OCI-LY3 (cell line): ENCODE data around the gene TRIM67.

Source experiments
- H2AFZ ChIP-seq: fragments of 200-600, 300-600 bp; shearing (Covaris generic); 2 replicates; pipeline ENCODE4 v1.6.0; 2014; ENCODE audit warnings: antibody characterized with exemption, low read depth, low read length
- H3K27ac ChIP-seq: fragments of 200-600, 300-600 bp; sonication (generic); 2 replicates; pipeline ENCODE4 v1.5.1; 2014; ENCODE audit warnings: mild to moderate bottlenecking, low read length, moderate library complexity, mixed read lengths
- H3K27me3 ChIP-seq: fragments of 200-600, 300-600 bp; sonication (generic); 2 replicates; pipeline ENCODE4 v1.6.1; 2014; ENCODE audit warnings: low read depth, low read length, mixed read lengths
- H3K36me3 ChIP-seq: fragments of 200-600, 300-600 bp; sonication (generic); replicated peaks from 2 replicates; pipeline ENCODE3; 2014; ENCODE audit warnings: low read depth, low read length, mixed read lengths
- H3K4me1 ChIP-seq: fragments of 300-600, 200-600 bp; sonication (generic); 2 replicates; pipeline ENCODE4 v1.6.1; 2014; ENCODE audit warnings: low read length, mixed read lengths
- H3K4me2 ChIP-seq: fragments of 200-600, 300-600 bp; sonication (generic); 2 replicates; pipeline ENCODE4 v1.6.1; 2014; ENCODE audit warnings: low read length, mixed read lengths
- H3K4me3 ChIP-seq: fragments of 300-600, 200-600 bp; sonication (generic); 2 replicates; pipeline ENCODE4 v1.5.1; 2014; ENCODE audit warnings: antibody characterized with exemption, mild to moderate bottlenecking, low read length, moderate library complexity
- H3K79me2 ChIP-seq: fragments of 300-600, 200-600 bp; shearing (Covaris generic); 2 replicates; pipeline ENCODE4 v1.6.1; 2014; ENCODE audit warnings: mild to moderate bottlenecking, low read length, mixed read lengths
- H3K9ac ChIP-seq: fragments of 300-600, 200-600 bp; shearing (Covaris generic); 2 replicates; pipeline ENCODE4 v1.6.0; 2014; ENCODE audit warnings: mild to moderate bottlenecking, low read length, moderate library complexity
- H3K9me3 ChIP-seq: fragments of 200-600, 300-600 bp; shearing (Covaris generic); 2 replicates; pipeline ENCODE4 v1.6.1; 2014; ENCODE audit warnings: low read length, mixed read lengths; ENCODE audit not compliant: insufficient read depth
- H4K20me1 ChIP-seq: fragments of 200-600, 300-600 bp; sonication (generic); 2 replicates; pipeline ENCODE4 v1.6.1; 2016; ENCODE audit warnings: low read length, mixed read lengths; ENCODE audit not compliant: insufficient read depth
- EZH2phosphoT487 ChIP-seq: fragments of 200-600 bp; shearing (Covaris generic); IDR thresholded peaks from 2 replicates; pipeline ENCODE4 v1.6.1; 2018; ENCODE audit warnings: antibody characterized with exemption, mixed run types, low read depth
- TF ChIP-seq, protein P1 (sequence below): fragments of 200-600, 300-600 bp; sonication (generic); IDR thresholded peaks from 2 replicates; pipeline ENCODE4 v1.5.1; 2014; ENCODE audit warnings: antibody characterized with exemption, low read length, low read depth

The TRIM67 gene

DNA sequence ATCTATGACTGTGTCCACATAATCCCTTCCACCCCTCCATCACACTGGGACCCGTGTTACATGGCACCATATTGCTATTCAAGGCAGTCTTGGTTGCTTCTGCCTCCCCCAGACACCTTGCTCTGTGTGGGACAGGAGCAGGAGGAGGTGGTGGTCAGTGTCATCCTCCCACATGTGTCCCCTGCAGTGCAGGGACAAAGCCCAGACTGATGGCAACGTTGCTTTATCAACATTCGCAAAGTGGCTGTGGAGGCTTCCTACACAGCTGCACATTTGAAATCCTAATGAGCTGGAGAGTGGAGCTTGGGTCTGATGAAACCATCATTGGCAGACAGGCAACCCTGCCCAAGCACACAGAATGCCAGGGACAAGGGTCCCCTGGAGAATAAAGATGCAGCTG lies 26.2 kb downstream of the TRIM67 start:
- Histone ChIP-seq H3K9me3 (no peaks in the 10 kb centered on the region), H3K4me1 (no peaks in the 10 kb centered on the region), H2AFZ (no peak overlapping the region), H3K9ac (no peak overlapping the region), H3K4me2 (no peak overlapping the region), H3K27me3 (peaks cover 37% of the 10 kb centered on the region), H3K79me2 (no peaks in the 10 kb centered on the region), H4K20me1 (no peaks in the 10 kb centered on the region), H3K36me3 (no peaks in the 10 kb centered on the region), H3K4me3 (no peak overlapping the region), H3K27ac (no peak overlapping the region)
- TF ChIP-seq, protein P1, sequence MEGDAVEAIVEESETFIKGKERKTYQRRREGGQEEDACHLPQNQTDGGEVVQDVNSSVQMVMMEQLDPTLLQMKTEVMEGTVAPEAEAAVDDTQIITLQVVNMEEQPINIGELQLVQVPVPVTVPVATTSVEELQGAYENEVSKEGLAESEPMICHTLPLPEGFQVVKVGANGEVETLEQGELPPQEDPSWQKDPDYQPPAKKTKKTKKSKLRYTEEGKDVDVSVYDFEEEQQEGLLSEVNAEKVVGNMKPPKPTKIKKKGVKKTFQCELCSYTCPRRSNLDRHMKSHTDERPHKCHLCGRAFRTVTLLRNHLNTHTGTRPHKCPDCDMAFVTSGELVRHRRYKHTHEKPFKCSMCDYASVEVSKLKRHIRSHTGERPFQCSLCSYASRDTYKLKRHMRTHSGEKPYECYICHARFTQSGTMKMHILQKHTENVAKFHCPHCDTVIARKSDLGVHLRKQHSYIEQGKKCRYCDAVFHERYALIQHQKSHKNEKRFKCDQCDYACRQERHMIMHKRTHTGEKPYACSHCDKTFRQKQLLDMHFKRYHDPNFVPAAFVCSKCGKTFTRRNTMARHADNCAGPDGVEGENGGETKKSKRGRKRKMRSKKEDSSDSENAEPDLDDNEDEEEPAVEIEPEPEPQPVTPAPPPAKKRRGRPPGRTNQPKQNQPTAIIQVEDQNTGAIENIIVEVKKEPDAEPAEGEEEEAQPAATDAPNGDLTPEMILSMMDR = no peak
- TF ChIP-seq EZH2phosphoT487 = no peak

DNA sequence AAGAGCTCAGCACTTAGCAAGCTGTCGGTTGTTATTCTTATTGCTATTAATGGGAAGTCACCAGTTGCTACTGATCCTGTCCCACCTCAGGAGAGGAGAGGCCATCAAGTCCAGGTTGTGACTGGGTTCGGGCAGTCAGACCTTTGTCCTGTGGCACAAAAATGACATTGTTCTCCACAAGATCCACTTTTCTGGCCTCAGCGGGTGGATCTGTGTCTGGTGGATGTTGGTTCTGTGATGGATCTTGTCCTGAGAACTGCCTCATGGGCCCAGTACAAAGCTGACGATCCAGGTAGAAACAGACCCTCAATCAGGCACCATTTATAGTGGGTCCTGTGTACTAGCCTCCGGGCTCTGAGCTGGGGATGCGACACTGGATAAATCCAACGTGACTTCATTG lies 26.9 kb downstream of the TRIM67 start:
- no peak for TF ChIP-seq EZH2phosphoT487
- TF ChIP-seq, protein P1 = no peak
- H3K36me3 ChIP-seq = no peaks in the 10 kb centered on the region

DNA sequence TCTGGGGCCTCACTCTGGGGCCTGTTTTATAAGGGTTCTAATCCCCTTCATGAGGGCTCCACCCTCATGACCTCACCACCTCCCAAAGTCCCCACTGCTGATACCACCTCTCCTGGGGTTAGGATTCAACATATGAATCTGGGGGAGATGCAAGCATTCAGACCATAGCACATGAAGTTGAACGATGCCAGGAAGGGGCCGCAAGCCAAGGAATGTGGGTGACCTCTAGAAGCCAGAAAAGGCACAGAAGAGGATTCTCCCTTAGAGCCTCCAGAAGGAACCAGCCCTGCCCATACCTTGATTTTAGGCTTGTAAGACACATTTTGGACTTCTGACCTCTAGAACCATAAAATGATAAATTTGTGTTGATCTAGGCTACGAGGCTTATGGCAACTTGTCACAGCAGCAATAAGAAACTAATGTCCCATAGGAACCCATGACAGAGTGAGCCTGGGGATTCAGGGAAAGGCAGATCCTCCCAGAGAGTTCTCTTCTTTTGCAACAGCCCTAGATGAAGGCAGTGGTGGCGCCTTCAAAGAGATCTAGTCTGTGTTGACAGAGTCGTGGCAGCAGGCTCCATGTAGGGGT lies 27.9 kb downstream of the TRIM67 start:
- TF ChIP-seq, protein P1 = no peak
- TF ChIP-seq EZH2phosphoT487 = no peak
- Histone ChIP-seq H3K27me3 (peaks cover 23% of the 10 kb centered on the region), H3K9me3 (no peaks in the 10 kb centered on the region), H3K4me1 (no peaks in the 10 kb centered on the region), H3K9ac (no peak overlapping the region), H3K27ac (no peak overlapping the region), H3K4me2 (no peak overlapping the region), H3K36me3 (no peaks in the 10 kb centered on the region), H3K4me3 (no peak overlapping the region), H4K20me1 (no peaks in the 10 kb centered on the region), H3K79me2 (no peaks in the 10 kb centered on the region), H2AFZ (no peak overlapping the region)

More for the DNA sequence above, 26.9 kb downstream of the TRIM67 start:
- Histone ChIP-seq H4K20me1 (no peaks in the 10 kb centered on the region), H3K4me1 (no peaks in the 10 kb centered on the region), H3K9ac (no peak overlapping the region), H3K27me3 (peaks cover 32% of the 10 kb centered on the region), H3K79me2 (no peaks in the 10 kb centered on the region), H3K9me3 (no peaks in the 10 kb centered on the region), H2AFZ (no peak overlapping the region), H3K4me2 (no peak overlapping the region), H3K27ac (no peak overlapping the region), H3K4me3 (no peak overlapping the region)

DNA sequence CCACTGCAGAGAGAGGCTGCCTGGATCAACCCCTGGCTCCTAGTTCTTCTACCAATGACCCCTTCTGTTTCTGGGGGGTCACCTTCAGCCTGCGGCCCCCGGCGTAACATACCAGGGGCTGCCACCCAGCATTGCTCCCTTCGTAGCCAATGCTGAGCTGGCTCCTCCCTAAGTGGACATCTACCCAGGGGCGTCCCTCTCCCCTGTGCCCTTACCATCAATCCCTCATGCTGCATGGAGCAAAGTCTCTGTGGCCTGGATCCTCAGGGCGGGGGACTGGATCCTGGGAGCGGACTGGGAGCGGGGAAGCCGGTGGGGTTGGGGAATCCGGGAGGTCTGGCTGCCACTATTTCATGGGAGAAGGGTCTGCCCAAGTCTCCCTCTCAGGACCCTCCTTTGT lies 28.6 kb downstream of the TRIM67 start:
- Histone ChIP-seq H3K4me3 (no peak overlapping the region), H3K27me3 (peaks cover 20% of the 10 kb centered on the region)

More for the DNA sequence above, 28.6 kb downstream of the TRIM67 start:
- no peaks in the 10 kb centered on the region for H4K20me1 ChIP-seq
- no peak overlapping the region for H3K9ac ChIP-seq
- H3K27ac ChIP-seq = no peak overlapping the region
- no peaks in the 10 kb centered on the region for H3K79me2 ChIP-seq
- no peaks in the 10 kb centered on the region for H3K36me3 ChIP-seq
- no peak for TF ChIP-seq EZH2phosphoT487
- TF ChIP-seq, protein P1 = no peak
- H3K4me2 ChIP-seq = no peak overlapping the region
- H3K9me3 ChIP-seq = no peaks in the 10 kb centered on the region
- no peak overlapping the region for H2AFZ ChIP-seq
- H3K4me1 ChIP-seq = no peaks in the 10 kb centered on the region
